Transverse colon (tissue), 4 donors: ENCODE measurements around the gene PEDS1.
A peak's percentile ranks its signal among the peaks of the same experiment; 100 is the strongest.

Experiments
- EP300 ChIP-seq: sonication (generic); formaldehyde crosslinking; IDR thresholded peaks from one replicate; pipeline ENCODE4 v1.6.1; 2017; ENCODE audit warnings: antibody characterized with exemption, low read depth
- POLR2A ChIP-seq: fragments of 450-650 bp; IDR thresholded peaks from one replicate; pipeline ENCODE4 v1.6.1; 2016; ENCODE audit warnings: antibody characterized with exemption, mild to moderate bottlenecking, moderate library complexity
- POLR2AphosphoS5 ChIP-seq, 3 donors: sonication (generic); formaldehyde crosslinking; IDR thresholded peaks; one replicate each; pipeline ENCODE4 v1.6.1; 2016; ENCODE audit warnings: antibody characterized with exemption in 3 of 3
- TF ChIP-seq, protein P1 (sequence below), 5 experiments: fragments of 200-600 bp in 3 of 5; fragments of 450-650 bp in 2 of 5; sonication (generic) in 3 of 5; IDR thresholded peaks; 1 replicate in 2 of 5; 2 replicates in 3 of 5; pipeline ENCODE4 v1.5.1; 2016 to 2017; ENCODE audit warnings: antibody characterized with exemption in 5 of 5, inconsistent platforms in 3 of 5, mild to moderate bottlenecking in 2 of 5, moderate library complexity in 1 of 5

DNA sequence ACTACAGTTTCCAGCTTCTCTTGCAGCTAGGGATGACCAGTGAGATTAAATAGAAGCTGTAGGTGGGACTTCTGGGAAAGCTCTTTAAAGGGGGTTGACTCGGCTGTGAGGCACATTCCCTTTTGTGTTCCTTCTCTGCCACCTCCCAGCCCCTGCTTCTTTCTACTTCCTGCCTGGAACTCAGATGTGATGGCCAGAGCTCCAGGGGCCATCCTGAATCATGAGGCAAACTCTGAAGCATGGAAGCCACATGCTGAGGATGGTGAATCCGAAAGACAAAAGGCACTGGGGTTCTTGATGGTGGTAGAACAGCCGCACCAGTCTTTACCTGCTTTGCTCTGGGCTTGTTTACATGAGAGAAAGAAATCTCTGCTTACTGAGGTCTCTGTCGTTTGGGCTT is 46.2 kb upstream of the PEDS1 start:
- TF ChIP-seq, protein P1, sequence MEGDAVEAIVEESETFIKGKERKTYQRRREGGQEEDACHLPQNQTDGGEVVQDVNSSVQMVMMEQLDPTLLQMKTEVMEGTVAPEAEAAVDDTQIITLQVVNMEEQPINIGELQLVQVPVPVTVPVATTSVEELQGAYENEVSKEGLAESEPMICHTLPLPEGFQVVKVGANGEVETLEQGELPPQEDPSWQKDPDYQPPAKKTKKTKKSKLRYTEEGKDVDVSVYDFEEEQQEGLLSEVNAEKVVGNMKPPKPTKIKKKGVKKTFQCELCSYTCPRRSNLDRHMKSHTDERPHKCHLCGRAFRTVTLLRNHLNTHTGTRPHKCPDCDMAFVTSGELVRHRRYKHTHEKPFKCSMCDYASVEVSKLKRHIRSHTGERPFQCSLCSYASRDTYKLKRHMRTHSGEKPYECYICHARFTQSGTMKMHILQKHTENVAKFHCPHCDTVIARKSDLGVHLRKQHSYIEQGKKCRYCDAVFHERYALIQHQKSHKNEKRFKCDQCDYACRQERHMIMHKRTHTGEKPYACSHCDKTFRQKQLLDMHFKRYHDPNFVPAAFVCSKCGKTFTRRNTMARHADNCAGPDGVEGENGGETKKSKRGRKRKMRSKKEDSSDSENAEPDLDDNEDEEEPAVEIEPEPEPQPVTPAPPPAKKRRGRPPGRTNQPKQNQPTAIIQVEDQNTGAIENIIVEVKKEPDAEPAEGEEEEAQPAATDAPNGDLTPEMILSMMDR (IDR thresholded peaks at IDR 0.05), result no peak
- TF ChIP-seq POLR2A (no peak), POLR2AphosphoS5 (IDR thresholded peaks at IDR 0.05) (peak in 1 of 3 donors; percentile 4), EP300 (no peak)
